Keratinocyte (primary cell): ENCODE data around the gene FXYD6. TPM values are rescaled to one million over a fixed set of nuclear protein-coding genes. Genes with fewer than 3 reads are reported as not detected.

Experiments used
- DNase-seq: peaks from one replicate; pipeline ENCODE4 v3.0.0-alpha.2; 2011; ENCODE audit warnings: low read depth, missing footprints, low spot score
- FAIRE-seq: peaks from 2 replicates; lab custom pipeline; 2011; peaks lifted over from hg19 to GRCh38; lab: Jason Lieb, UNC
- H2AFZ ChIP-seq: 2 replicates; pipeline ENCODE4 v1.6.0; 2012; ENCODE audit warnings: low read length, control low read depth, inconsistent platforms; ENCODE audit not compliant: control insufficient read depth
- H3K27ac ChIP-seq: 2 replicates; pipeline ENCODE4 v1.5.1; 2011; ENCODE audit warnings: low read length; ENCODE audit not compliant: control insufficient read depth, insufficient read depth
- H3K27me3 ChIP-seq: 3 replicates; pipeline ENCODE4 v1.6.0; 2011; ENCODE audit warnings: low read length; ENCODE audit not compliant: control insufficient read depth, insufficient read depth; ENCODE audit errors: extremely low read depth
- H3K36me3 ChIP-seq, 2 experiments: 2 replicates in 1 of 2; 3 replicates in 1 of 2; pipeline ENCODE4 v1.5.1; 2011; ENCODE audit warnings: low read length in 2 of 2, mild to moderate bottlenecking in 1 of 2; ENCODE audit not compliant: control insufficient read depth in 2 of 2, insufficient read depth in 2 of 2; ENCODE audit errors: extremely low read depth in 1 of 2
- H3K4me1 ChIP-seq: 3 replicates; pipeline ENCODE4 v1.5.1; 2011; ENCODE audit warnings: low read length; ENCODE audit not compliant: control insufficient read depth, insufficient read depth; ENCODE audit errors: extremely low read depth
- H3K4me2 ChIP-seq: 3 replicates; pipeline ENCODE4 v1.6.0; 2011; ENCODE audit warnings: low read depth, low read length; ENCODE audit not compliant: control insufficient read depth, insufficient read depth; ENCODE audit errors: extremely low read depth
- H3K4me3 ChIP-seq, 3 experiments: fragments of 200-600 bp in 1 of 3; sonication (generic) in 1 of 3; 2 replicates in 2 of 3; 3 replicates in 1 of 3; pipeline ENCODE4 v1.5.1; 2011 to 2016; ENCODE audit warnings: low read length in 3 of 3, mild to moderate bottlenecking in 3 of 3, control low read depth in 2 of 3, inconsistent platforms in 1 of 3, low read depth in 1 of 3, mixed read lengths in 1 of 3, mixed run types in 1 of 3, moderate library complexity in 1 of 3; ENCODE audit not compliant: control insufficient read depth in 2 of 3, insufficient read depth in 2 of 3; ENCODE audit errors: extremely low read depth in 1 of 3
- H3K79me2 ChIP-seq: 2 replicates; pipeline ENCODE4 v1.6.0; 2012; ENCODE audit warnings: low read length; ENCODE audit not compliant: control insufficient read depth, insufficient read depth
- H3K9ac ChIP-seq: 3 replicates; pipeline ENCODE4 v1.6.0; 2011; ENCODE audit warnings: low read length; ENCODE audit not compliant: control insufficient read depth, insufficient read depth; ENCODE audit errors: extremely low read depth
- H3K9me1 ChIP-seq: 3 replicates; pipeline ENCODE4 v1.6.0; 2011; ENCODE audit warnings: low read length; ENCODE audit not compliant: control insufficient read depth, insufficient read depth; ENCODE audit errors: extremely low read depth
- H3K9me3 ChIP-seq: 2 replicates; pipeline ENCODE4 v1.5.1; 2012; ENCODE audit warnings: low read depth, low read length; ENCODE audit not compliant: control insufficient read depth
- H4K20me1 ChIP-seq: 3 replicates; pipeline ENCODE4 v1.6.0; 2011; ENCODE audit warnings: low read length; ENCODE audit not compliant: control insufficient read depth, insufficient read depth; ENCODE audit errors: extremely low read depth
- CTCF ChIP-seq, 3 experiments: IDR thresholded peaks in 1 of 3; conservative IDR thresholded peaks in 1 of 3; optimal IDR thresholded peaks in 1 of 3; 2 replicates in 2 of 3; 3 replicates in 1 of 3; pipeline versions ENCODE3 to v1.5.1; 2011; ENCODE audit warnings: low read length in 3 of 3, mild to moderate bottlenecking in 3 of 3, moderate library complexity in 2 of 3, control low read depth in 1 of 3, inconsistent platforms in 1 of 3; ENCODE audit not compliant: insufficient read depth in 2 of 3; ENCODE audit errors: extremely low read depth in 1 of 3
- EZH2 ChIP-seq: IDR thresholded peaks from one replicate; pipeline ENCODE4 v1.6.1; 2012; ENCODE audit warnings: inconsistent platforms, mild to moderate bottlenecking, low read length, moderate library complexity
- dilution Hi-C: fragments of 300-500 bp; cut with MboI; formaldehyde crosslinking; loops from one replicate; pipeline ENCODE4 v1.7.0; 2020; ENCODE audit warnings: low sequenced_read_pairs; ENCODE audit not compliant: extremely low pct_ligation_motif_present
- polyA plus RNA-seq, 5 experiments: library from polyadenylated mRNA; depleted of rRNA in 3 of 5; stranded (reverse) in 3 of 5; stranded (forward) in 1 of 5; unstranded in 1 of 5; fragments of >200 nt; gene quantifications; 1 replicate in 1 of 5; 2 replicates in 3 of 5; 3 replicates in 1 of 5; pipeline versions ENCODE4 v1.2.1 to v1.2.3, GENCODE V29; 2011 to 2012; ENCODE audit warnings: missing spikeins in 2 of 5, low read depth in 1 of 5, low replicate concordance in 1 of 5

Gene FXYD6
- polyA plus RNA-seq, 1 donor (not counting 4 experiments of a cell fraction or from before 2014, with no cell fraction given): not detected

- no peak overlapping the region for H3K27ac ChIP-seq
- DNase-seq: no peak
- no peaks in the 10 kb centered on the region for H3K79me2 ChIP-seq
- no peak overlapping the region for H3K9ac ChIP-seq
- no peak overlapping the region for H2AFZ ChIP-seq
- dilution Hi-C loops: no loop called here
- TF ChIP-seq EZH2 (no peak), CTCF (optimal IDR thresholded peaks at IDR 0.05 in 1 of 3, IDR thresholded peaks at IDR 0.05 in 1 of 3, conservative IDR thresholded peaks at IDR 0.05 in 1 of 3; ENCODE audit: extremely low read depth in 1 of 3, insufficient read depth in 2 of 3, low read length in 3 of 3) (no peak)
- no peaks in the 10 kb centered on the region for H3K9me3 ChIP-seq
- peaks cover 6% of the 10 kb centered on the region for H3K4me1 ChIP-seq
- peak overlapping the region; percentile 41 for H3K4me2 ChIP-seq
- H3K4me3 ChIP-seq: peak overlapping the region in 1 of 3 experiments; percentile 22
- H3K9me1 ChIP-seq: no peaks in the 10 kb centered on the region
- no peaks in the 10 kb centered on the region for H4K20me1 ChIP-seq
- H3K36me3 ChIP-seq: no peaks in the 10 kb centered on the region
- FAIRE-seq: no peak
- peaks cover 76% of the 10 kb centered on the region for H3K27me3 ChIP-seq
Measured at GRCh38 chr11:117796456-117796871, 80.0 kb downstream of the FXYD6 start.

- TF ChIP-seq CTCF (optimal IDR thresholded peaks at IDR 0.05 in 1 of 3, IDR thresholded peaks at IDR 0.05 in 1 of 3, conservative IDR thresholded peaks at IDR 0.05 in 1 of 3; ENCODE audit: extremely low read depth in 1 of 3, insufficient read depth in 2 of 3, low read length in 3 of 3) (no peak), EZH2 (peak; percentile 88)
- Histone ChIP-seq H3K27me3 (peaks cover 78% of the 10 kb centered on the region), H3K9me1 (no peaks in the 10 kb centered on the region), H3K4me2 (peak overlapping the region; percentile 41), H3K9me3 (no peaks in the 10 kb centered on the region), H3K4me3 (peak overlapping the region in 1 of 3 experiments; percentile 5), H2AFZ (no peak overlapping the region), H4K20me1 (no peaks in the 10 kb centered on the region), H3K36me3 (no peaks in the 10 kb centered on the region), H3K79me2 (no peaks in the 10 kb centered on the region), H3K27ac (no peak overlapping the region), H3K9ac (no peak overlapping the region), H3K4me1 (peaks cover 6% of the 10 kb centered on the region)
- FAIRE-seq (no peak), DNase-seq (no peak)
- dilution Hi-C loops: no loop called here
Measured at GRCh38 chr11:117795638-117796455, 80.6 kb downstream of the FXYD6 start.
